ENCODE results near the gene OPRPN.

- TF ChIP-seq SPI1 (IDR thresholded peaks at IDR 0.05; ENCODE audit: low read depth, low read length), result no peak
- TF ChIP-seq POLR2A (IDR thresholded peaks at IDR 0.05; ENCODE audit: low read depth, low read length), result no peak
- no peak for TF ChIP-seq TAF1 (IDR thresholded peaks at IDR 0.05; ENCODE audit: low read depth, low read length)
Observed at GRCh38 chr4:70443329-70443728, 45.6 kb downstream of the OPRPN start.

Measured in GM12891 (cell line).